ENCODE results near the gene MYH8. TPM values are rescaled to one million over a fixed set of nuclear protein-coding genes. Genes with fewer than 3 reads are reported as not detected.

Gene MYH8
- total RNA-seq, 6 experiments from 2014 or later: not detected

DNA sequence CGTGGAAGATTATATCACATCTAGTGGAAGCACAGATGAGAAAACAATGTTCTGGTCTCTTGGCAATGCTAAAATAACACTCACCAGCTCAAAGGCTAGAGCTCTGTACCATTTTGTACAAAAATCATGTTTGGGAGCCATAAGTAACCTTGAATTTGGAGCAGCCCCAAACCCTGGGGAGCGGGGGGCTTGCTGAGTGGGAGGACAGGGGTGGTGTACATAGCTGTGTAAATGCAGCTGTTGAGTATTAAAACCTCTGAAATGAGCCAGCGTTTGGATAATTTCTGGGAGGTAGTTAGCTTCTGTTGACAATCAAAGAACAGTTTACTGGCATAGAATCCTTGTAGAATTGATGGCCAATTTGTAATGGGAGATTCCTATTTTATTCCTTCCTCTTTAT lies 4.3 kb downstream of the MYH8 start:
- intact Hi-C loops (cut with DNase I): no loop called here
- ATAC-seq: no peak
- H3K27me3 ChIP-seq: no peaks in the 10 kb centered on the region
- H3K27ac ChIP-seq: no peak overlapping the region
- TF ChIP-seq POLR2A (IDR thresholded peaks at IDR 0.05): no peak
- TF ChIP-seq, protein P1, sequence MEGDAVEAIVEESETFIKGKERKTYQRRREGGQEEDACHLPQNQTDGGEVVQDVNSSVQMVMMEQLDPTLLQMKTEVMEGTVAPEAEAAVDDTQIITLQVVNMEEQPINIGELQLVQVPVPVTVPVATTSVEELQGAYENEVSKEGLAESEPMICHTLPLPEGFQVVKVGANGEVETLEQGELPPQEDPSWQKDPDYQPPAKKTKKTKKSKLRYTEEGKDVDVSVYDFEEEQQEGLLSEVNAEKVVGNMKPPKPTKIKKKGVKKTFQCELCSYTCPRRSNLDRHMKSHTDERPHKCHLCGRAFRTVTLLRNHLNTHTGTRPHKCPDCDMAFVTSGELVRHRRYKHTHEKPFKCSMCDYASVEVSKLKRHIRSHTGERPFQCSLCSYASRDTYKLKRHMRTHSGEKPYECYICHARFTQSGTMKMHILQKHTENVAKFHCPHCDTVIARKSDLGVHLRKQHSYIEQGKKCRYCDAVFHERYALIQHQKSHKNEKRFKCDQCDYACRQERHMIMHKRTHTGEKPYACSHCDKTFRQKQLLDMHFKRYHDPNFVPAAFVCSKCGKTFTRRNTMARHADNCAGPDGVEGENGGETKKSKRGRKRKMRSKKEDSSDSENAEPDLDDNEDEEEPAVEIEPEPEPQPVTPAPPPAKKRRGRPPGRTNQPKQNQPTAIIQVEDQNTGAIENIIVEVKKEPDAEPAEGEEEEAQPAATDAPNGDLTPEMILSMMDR (IDR thresholded peaks at IDR 0.05): no peak
- DNase-seq: no peak
- 47% methylated on average over 3 of the region's 3 CpGs for WGBS (ENCODE audit: insufficient coverage, low coverage, low lambda C conversion rate, missing lambda C conversion rate)
- no peaks in the 10 kb centered on the region for H3K4me1 ChIP-seq
- no peaks in the 10 kb centered on the region for H3K36me3 ChIP-seq
- H3K9me3 ChIP-seq: no peaks in the 10 kb centered on the region
- no peak overlapping the region for H3K4me3 ChIP-seq

DNA sequence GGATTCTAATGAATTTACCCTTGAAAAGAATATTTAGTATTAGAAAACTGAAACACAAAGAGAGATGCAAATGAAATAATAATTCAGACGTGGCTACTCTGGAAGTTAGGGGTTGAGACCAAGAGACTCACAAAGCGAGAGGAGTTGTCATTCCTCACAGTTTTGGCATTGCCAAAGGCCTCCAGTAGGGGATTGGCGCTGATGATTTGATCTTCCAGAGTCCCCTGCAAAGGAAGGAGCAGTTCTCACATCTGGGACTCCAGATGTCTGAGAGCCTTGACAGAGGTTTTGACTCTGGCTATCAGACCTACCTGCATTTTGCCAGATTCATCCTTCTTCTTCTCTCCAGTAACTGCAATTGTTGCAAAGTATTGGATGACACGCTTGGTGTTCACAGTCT lies 6.6 kb downstream of the MYH8 start:
- Histone ChIP-seq H3K4me3 (no peak overlapping the region), H3K36me3 (no peaks in the 10 kb centered on the region), H3K9me3 (no peaks in the 10 kb centered on the region), H3K4me1 (no peaks in the 10 kb centered on the region), H3K27me3 (no peaks in the 10 kb centered on the region), H3K27ac (no peak overlapping the region)
- no peak for ATAC-seq
- TF ChIP-seq POLR2A (IDR thresholded peaks at IDR 0.05): no peak
- TF ChIP-seq, protein P1 (IDR thresholded peaks at IDR 0.05): no peak
- no peak for DNase-seq
- WGBS (ENCODE audit: insufficient coverage, low coverage, low lambda C conversion rate, missing lambda C conversion rate): 52% methylated on average over 2 of the region's 4 CpGs
- intact Hi-C loops (cut with DNase I): no loop called here

DNA sequence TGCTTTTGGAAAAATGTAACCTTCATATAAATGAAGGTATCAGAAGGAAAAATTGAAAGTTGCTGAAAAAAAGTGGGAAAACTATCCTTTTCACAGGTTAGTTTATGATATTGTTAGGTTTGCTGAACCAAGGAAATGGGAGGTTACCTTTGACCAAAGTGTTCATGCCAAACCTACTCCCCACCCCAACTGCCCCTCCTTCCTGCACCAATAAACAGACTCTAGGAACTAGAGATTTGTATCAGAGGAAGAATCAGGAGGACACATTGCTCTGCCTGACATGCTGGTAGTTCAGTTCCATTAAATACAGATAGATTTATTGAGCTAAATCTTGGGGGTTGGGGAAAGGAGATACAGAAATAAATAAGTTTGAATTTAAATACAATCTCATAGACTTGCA lies 18.2 kb downstream of the MYH8 start:
- Histone ChIP-seq H3K9me3 (no peaks in the 10 kb centered on the region), H3K27ac (no peak overlapping the region), H3K36me3 (no peaks in the 10 kb centered on the region), H3K4me1 (no peaks in the 10 kb centered on the region), H3K27me3 (no peaks in the 10 kb centered on the region), H3K4me3 (no peak overlapping the region)
- no peak for DNase-seq
- intact Hi-C loops (cut with DNase I): no loop called here
- TF ChIP-seq POLR2A (IDR thresholded peaks at IDR 0.05): no peak
- TF ChIP-seq, protein P1 (IDR thresholded peaks at IDR 0.05): no peak
- no peak for ATAC-seq

DNA sequence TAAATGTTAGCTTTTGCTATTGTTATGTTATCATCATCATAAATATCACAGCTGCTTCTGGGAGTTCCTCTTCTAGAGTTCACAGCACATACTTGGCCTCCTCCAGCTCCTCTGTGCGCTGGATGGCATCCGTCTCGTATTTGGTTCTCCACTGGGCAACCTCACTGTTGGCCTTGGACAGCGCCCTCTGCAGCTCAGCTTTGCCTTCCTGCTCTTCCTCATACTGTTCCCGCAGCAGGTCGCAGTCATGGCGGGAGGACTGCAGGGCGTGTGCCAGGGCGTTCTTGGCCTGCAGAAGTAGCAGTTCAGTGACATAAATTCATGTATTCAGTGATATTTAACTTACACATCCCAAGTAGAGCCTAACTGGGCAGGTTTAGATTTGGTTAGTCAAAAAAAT lies 23.4 kb downstream of the MYH8 start:
- H3K9me3 ChIP-seq: no peaks in the 10 kb centered on the region
- no peak for TF ChIP-seq POLR2A (IDR thresholded peaks at IDR 0.05)
- TF ChIP-seq, protein P1 (IDR thresholded peaks at IDR 0.05): no peak
- no peak for DNase-seq
- H3K36me3 ChIP-seq: no peaks in the 10 kb centered on the region
- no peak for ATAC-seq
- 71% methylated on average over 9 of the region's 9 CpGs for WGBS (ENCODE audit: insufficient coverage, low coverage, low lambda C conversion rate, missing lambda C conversion rate)
- H3K27me3 ChIP-seq: no peaks in the 10 kb centered on the region
- no peak overlapping the region for H3K27ac ChIP-seq
- intact Hi-C loops (cut with DNase I): no loop called here
- no peak overlapping the region for H3K4me3 ChIP-seq
- H3K4me1 ChIP-seq: no peaks in the 10 kb centered on the region

DNA sequence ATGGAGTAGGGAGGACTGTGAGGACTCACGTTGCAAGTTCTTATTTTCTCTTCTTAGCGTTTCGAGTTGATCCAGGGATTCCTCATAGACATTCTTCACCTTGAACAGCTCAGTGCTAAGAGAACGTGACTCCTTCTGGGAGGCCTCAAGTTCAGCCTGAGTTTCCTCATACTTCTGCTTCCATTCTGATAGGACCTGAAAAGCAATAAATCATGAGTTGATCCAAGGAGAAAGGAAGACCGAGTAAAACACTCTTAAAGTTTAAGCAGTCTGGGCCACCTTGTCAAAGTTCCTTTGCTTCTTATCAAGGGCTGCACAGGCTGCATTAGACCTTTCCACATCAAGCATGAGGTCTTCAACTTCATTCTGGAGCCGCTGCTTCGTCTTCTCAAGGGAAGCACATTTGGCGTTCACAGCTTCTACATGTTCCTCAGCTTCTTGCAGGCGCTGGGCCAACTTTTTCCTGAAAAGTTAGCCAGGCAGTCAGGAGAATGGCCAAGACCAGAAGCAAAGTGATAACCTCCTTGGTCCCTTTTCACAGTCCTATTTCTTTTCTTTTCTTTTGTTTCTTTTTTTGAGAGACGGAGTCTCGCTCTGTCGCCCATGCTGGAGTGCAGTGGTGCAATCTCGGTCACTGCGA lies 25.1 kb downstream of the MYH8 start:
- TF ChIP-seq, protein P1 (IDR thresholded peaks at IDR 0.05): no peak
- TF ChIP-seq POLR2A (IDR thresholded peaks at IDR 0.05): no peak
- H3K36me3 ChIP-seq: no peaks in the 10 kb centered on the region
- DNase-seq (no peak), ATAC-seq (no peak)
- no peak overlapping the region for H3K27ac ChIP-seq
- no peaks in the 10 kb centered on the region for H3K27me3 ChIP-seq
- H3K4me1 ChIP-seq: no peaks in the 10 kb centered on the region
- 38% methylated on average over 10 of the region's 14 CpGs for WGBS (ENCODE audit: insufficient coverage, low coverage, low lambda C conversion rate, missing lambda C conversion rate)
- H3K4me3 ChIP-seq: no peak overlapping the region
- no peaks in the 10 kb centered on the region for H3K9me3 ChIP-seq
- intact Hi-C loops (cut with DNase I): no loop called here
